RWPE2 (cell line): ENCODE results near the gene RAB1A.

ENCODE experiments used
- ATAC-seq: fragments of 200-7000 bp; cut with Tn5 transposase; 3 replicates; pipeline ENCODE4 v1.9.1; 2021; ENCODE audit warnings: low read depth
- DNase-seq: peaks from one replicate; pipeline ENCODE4 v3.0.0-alpha.2; 2020; ENCODE audit warnings: low spot score
- H3K27ac ChIP-seq: fragments of 450-650 bp; 2 replicates; pipeline ENCODE4 v1.5.1; 2017; ENCODE audit warnings: mild to moderate bottlenecking; ENCODE audit not compliant: poor library complexity, severe bottlenecking
- H3K27me3 ChIP-seq: fragments of 250-450 bp; sonication (Bioruptor Pico); 2 replicates; pipeline ENCODE4 v1.5.1; 2021; ENCODE audit warnings: mild to moderate bottlenecking, moderate library complexity; ENCODE audit not compliant: insufficient read depth, poor library complexity, severe bottlenecking
- H3K36me3 ChIP-seq: fragments of 250-450 bp; sonication (Bioruptor Pico); 2 replicates; pipeline ENCODE4 v1.5.1; 2020; ENCODE audit warnings: low read depth, mild to moderate bottlenecking, moderate library complexity
- H3K4me1 ChIP-seq: fragments of 250-450 bp; sonication (Bioruptor Pico); 2 replicates; pipeline ENCODE4 v1.5.1; 2021; ENCODE audit warnings: mild to moderate bottlenecking, moderate library complexity; ENCODE audit not compliant: insufficient read depth, poor library complexity, severe bottlenecking
- H3K4me3 ChIP-seq: fragments of 250-450 bp; sonication (Bioruptor Pico); 2 replicates; pipeline ENCODE4 v1.5.1; 2021; ENCODE audit warnings: mild to moderate bottlenecking, moderate library complexity; ENCODE audit not compliant: severe bottlenecking
- H3K9me3 ChIP-seq: fragments of 250-450 bp; sonication (Bioruptor Pico); 2 replicates; pipeline ENCODE4 v1.5.1; 2021; ENCODE audit warnings: mild to moderate bottlenecking, moderate library complexity; ENCODE audit not compliant: severe bottlenecking
- CTCF ChIP-seq: fragments of 450-650 bp; IDR thresholded peaks from one replicate; pipeline ENCODE4 v1.5.1; 2017; ENCODE audit warnings: mild to moderate bottlenecking, moderate library complexity; ENCODE audit not compliant: poor library complexity, severe bottlenecking

Gene RAB1A

GRCh38 chr2:65169760-65170136, 39.8 kb upstream of the RAB1A start:
- Histone ChIP-seq H3K4me3 (no peak overlapping the region), H3K9me3 (no peaks in the 10 kb centered on the region), H3K27me3 (no peaks in the 10 kb centered on the region), H3K27ac (no peak overlapping the region), H3K36me3 (no peaks in the 10 kb centered on the region), H3K4me1 (no peaks in the 10 kb centered on the region)
- DNase-seq (no peak), ATAC-seq (no peak)
- TF ChIP-seq CTCF, result no peak

- Histone ChIP-seq H3K4me1 (no peaks in the 10 kb centered on the region), H3K4me3 (no peak overlapping the region), H3K36me3 (no peaks in the 10 kb centered on the region), H3K27me3 (no peaks in the 10 kb centered on the region), H3K27ac (no peak overlapping the region), H3K9me3 (no peaks in the 10 kb centered on the region)
- DNase-seq (no peak), ATAC-seq (no peak)
- TF ChIP-seq CTCF, result no peak
Observed at GRCh38 chr2:65165558-65165957, 35.7 kb upstream of the RAB1A start.

GRCh38 chr2:65164426-65164891, 34.6 kb upstream of the RAB1A start:
- no peaks in the 10 kb centered on the region for H3K9me3 ChIP-seq
- no peak overlapping the region for H3K27ac ChIP-seq
- no peaks in the 10 kb centered on the region for H3K4me1 ChIP-seq
- no peaks in the 10 kb centered on the region for H3K36me3 ChIP-seq
- H3K27me3 ChIP-seq, result no peaks in the 10 kb centered on the region
- DNase-seq, result no peak
- no peak for TF ChIP-seq CTCF
- H3K4me3 ChIP-seq, result no peak overlapping the region
- no peak for ATAC-seq

GRCh38 chr2:65161551-65162100, 31.7 kb upstream of the RAB1A start:
- Histone ChIP-seq H3K27ac (no peak overlapping the region), H3K4me3 (no peak overlapping the region), H3K4me1 (no peaks in the 10 kb centered on the region), H3K27me3 (no peaks in the 10 kb centered on the region), H3K9me3 (no peaks in the 10 kb centered on the region), H3K36me3 (no peaks in the 10 kb centered on the region)
- ATAC-seq (no peak), DNase-seq (no peak)
- TF ChIP-seq CTCF, result no peak

GRCh38 chr2:65159906-65160305, 30.0 kb upstream of the RAB1A start:
- H3K27me3 ChIP-seq, result no peaks in the 10 kb centered on the region
- no peak for TF ChIP-seq CTCF
- no peaks in the 10 kb centered on the region for H3K4me1 ChIP-seq
- no peak for ATAC-seq
- H3K4me3 ChIP-seq, result no peak overlapping the region
- no peaks in the 10 kb centered on the region for H3K9me3 ChIP-seq
- H3K36me3 ChIP-seq, result no peaks in the 10 kb centered on the region
- no peak overlapping the region for H3K27ac ChIP-seq
- DNase-seq, result no peak
